Measurements from ENCODE around the gene TOP2B.

Gene TOP2B

DNA sequence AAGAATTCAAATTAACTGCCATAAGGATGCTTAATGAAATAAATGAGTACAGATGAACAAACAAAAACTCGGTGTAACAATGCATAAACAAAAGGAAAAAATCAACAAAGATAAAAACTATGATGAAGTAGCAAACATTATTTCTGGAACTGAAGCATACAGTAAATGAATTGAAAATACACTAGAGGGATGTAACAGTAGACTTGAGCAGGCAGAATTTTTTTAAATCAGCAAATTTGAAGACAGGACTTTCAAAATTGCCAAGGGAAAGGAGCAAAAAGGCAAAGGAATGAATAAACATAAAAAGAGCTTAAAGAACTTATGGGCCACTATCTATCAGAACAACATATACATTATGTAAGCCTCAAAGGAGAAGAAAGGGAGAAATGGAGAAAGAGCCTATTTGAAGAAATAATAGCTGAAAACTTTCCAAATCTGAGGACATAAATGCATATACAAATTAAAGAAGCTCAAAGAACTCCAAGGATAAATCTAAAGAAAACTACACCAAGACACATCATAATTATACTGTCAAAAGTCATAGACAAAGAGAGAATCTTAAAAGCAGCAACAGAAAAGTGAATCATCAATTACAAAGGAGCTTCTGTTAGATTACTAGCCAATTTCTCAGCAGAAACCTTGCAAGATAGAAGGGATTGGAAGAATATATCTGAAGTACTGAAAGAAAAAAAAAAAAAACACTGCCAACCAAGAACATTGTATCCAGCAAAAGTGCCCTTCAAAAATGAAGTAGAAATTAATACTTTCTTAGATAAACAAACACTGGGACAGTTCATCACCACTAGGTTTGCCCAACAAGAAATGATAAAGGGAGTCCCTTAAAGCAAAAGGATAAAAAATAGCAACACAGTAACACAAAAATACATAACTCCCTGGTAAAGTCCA lies 15.5 kb downstream of the TOP2B start:
- Histone ChIP-seq H3K4me1 (ENCODE audit: control insufficient read depth, insufficient read depth, low read length) (no peaks in the 10 kb centered on the region), H3K4me3 (ENCODE audit: low read length) (no peak overlapping the region), H3K27me3 (ENCODE audit: control insufficient read depth, insufficient read depth, low read length) (no peaks in the 10 kb centered on the region), H3K9ac (ENCODE audit: low read length) (no peak overlapping the region), H3K36me3 (ENCODE audit: control insufficient read depth, insufficient read depth, low read length) (no peaks in the 10 kb centered on the region), H3K9me3 (ENCODE audit: control insufficient read depth, low read length) (no peaks in the 10 kb centered on the region)

DNA sequence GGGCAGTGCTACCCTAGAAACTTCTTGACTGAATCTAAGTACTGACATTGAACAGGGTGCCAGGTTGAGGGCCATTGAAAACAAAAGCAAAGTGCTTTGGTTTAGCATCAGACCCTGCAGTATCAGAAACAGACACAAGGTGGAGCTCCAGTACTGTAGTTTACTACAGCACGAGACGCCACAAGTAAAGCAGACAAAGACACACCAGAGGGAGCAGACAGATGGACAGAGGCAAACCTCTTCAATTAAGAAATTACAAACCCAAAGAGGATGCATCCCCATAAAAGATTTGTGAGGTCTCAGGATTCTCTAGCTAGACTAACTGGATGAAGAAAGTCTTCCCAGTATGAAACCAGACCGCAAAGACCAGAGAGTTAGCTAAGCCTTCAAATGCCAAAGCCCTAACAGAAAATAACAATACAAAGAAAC lies 16.6 kb downstream of the TOP2B start:
- Histone ChIP-seq H3K9ac (ENCODE audit: low read length) (no peak overlapping the region), H3K36me3 (ENCODE audit: control insufficient read depth, insufficient read depth, low read length) (no peaks in the 10 kb centered on the region), H3K9me3 (ENCODE audit: control insufficient read depth, low read length) (no peaks in the 10 kb centered on the region)

DNA sequence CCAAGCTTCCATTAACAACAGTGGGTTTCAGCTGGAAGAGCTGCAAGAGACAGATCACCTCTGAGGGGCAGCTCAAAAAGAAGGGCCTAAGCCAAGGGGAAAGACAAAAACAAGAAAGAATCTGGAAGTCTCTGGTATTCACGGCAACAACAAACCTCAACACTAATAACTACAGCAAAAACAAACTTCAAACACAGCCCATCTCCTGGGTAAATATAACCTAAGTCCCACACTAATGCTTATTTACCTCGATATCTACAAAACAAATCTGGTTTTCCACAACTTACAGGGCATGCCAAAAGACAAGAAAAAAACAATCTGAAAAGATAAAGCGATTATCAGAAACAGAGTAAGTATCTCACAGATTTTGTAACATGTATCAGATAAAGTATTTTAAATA lies 29.7 kb downstream of the TOP2B start:
- H3K36me3 ChIP-seq (ENCODE audit: control insufficient read depth, insufficient read depth, low read length) = no peaks in the 10 kb centered on the region
- no peak overlapping the region for H3K9ac ChIP-seq (ENCODE audit: low read length)

More for the DNA sequence above, 16.6 kb downstream of the TOP2B start:
- Histone ChIP-seq H3K27me3 (ENCODE audit: control insufficient read depth, insufficient read depth, low read length) (no peaks in the 10 kb centered on the region), H3K4me1 (ENCODE audit: control insufficient read depth, insufficient read depth, low read length) (no peaks in the 10 kb centered on the region), H3K4me3 (ENCODE audit: low read length) (no peak overlapping the region)

DNA sequence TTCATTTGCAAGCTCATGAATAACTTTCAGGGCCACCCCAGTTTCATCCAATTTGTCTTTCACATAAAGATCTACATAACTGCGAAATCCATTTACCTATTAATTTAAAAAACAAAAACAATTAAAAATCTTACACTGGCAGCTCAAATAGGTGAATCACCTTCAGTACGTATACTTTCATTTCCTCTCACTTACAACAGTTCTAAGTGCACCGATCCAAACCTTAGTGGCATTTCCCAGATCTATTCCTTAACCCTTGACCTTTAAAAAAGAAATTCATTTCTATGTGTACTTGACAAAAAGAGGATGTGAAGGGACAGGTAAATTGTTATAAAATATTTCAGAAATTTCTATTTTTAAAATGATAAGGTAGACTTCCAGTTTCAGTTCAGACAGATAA lies 30.8 kb downstream of the TOP2B start:
- Histone ChIP-seq H3K4me1 (ENCODE audit: control insufficient read depth, insufficient read depth, low read length) (no peaks in the 10 kb centered on the region), H3K9me3 (ENCODE audit: control insufficient read depth, low read length) (no peaks in the 10 kb centered on the region), H3K36me3 (ENCODE audit: control insufficient read depth, insufficient read depth, low read length) (no peaks in the 10 kb centered on the region), H3K9ac (ENCODE audit: low read length) (no peak overlapping the region), H3K4me3 (ENCODE audit: low read length) (no peak overlapping the region), H3K27me3 (ENCODE audit: control insufficient read depth, insufficient read depth, low read length) (no peaks in the 10 kb centered on the region)

More for the DNA sequence above, 29.7 kb downstream of the TOP2B start:
- H3K27me3 ChIP-seq (ENCODE audit: control insufficient read depth, insufficient read depth, low read length) = no peaks in the 10 kb centered on the region
- no peaks in the 10 kb centered on the region for H3K9me3 ChIP-seq (ENCODE audit: control insufficient read depth, low read length)
- H3K4me1 ChIP-seq (ENCODE audit: control insufficient read depth, insufficient read depth, low read length) = no peaks in the 10 kb centered on the region
- no peak overlapping the region for H3K4me3 ChIP-seq (ENCODE audit: low read length)

DNA sequence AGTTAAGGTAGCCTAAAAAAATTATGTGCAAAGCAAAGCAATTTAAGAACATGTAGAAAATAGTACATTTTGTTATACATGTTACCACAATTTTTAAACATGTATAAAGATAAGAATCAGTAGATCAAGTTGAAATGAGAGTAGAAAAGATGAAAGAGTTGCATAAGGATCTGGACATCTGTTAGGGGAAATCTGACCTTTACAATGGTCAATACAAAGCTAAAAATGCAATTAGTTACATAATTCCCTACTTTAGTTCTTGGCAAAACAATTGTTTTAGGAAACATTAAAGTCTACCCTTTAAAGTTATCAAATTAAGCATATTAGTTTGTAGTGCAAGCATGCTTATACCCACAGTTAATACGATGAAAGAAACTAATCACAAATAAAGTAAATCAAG lies 32.7 kb downstream of the TOP2B start:
- H3K4me3 ChIP-seq (ENCODE audit: low read length) = no peak overlapping the region
- no peaks in the 10 kb centered on the region for H3K9me3 ChIP-seq (ENCODE audit: control insufficient read depth, low read length)
- no peaks in the 10 kb centered on the region for H3K36me3 ChIP-seq (ENCODE audit: control insufficient read depth, insufficient read depth, low read length)
- no peaks in the 10 kb centered on the region for H3K4me1 ChIP-seq (ENCODE audit: control insufficient read depth, insufficient read depth, low read length)
- no peaks in the 10 kb centered on the region for H3K27me3 ChIP-seq (ENCODE audit: control insufficient read depth, insufficient read depth, low read length)
- H3K9ac ChIP-seq (ENCODE audit: low read length) = no peak overlapping the region

DNA sequence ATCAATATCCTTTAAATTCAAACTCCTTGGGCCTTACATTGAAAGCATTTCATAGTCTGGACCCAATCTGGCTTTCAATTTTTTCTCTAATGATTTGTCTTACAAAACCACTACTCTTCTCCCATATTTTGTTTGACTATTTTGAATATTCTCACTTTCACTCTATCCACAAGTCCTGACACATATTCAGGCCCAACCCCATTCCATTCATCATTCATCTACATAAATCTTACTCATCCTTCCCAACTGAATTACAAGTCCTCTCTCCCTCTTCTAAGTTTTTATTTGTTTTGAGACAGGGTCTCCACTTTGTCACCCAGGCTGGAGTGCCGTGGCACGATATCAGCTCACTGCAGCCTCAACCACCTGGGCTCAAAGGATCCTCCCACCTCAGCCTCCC lies 43.6 kb downstream of the TOP2B start:
- H3K4me1 ChIP-seq (ENCODE audit: control insufficient read depth, insufficient read depth, low read length) = peaks cover 5% of the 10 kb centered on the region
- no peak overlapping the region for H3K9ac ChIP-seq (ENCODE audit: low read length)
- H3K36me3 ChIP-seq (ENCODE audit: control insufficient read depth, insufficient read depth, low read length) = no peaks in the 10 kb centered on the region
- H3K27me3 ChIP-seq (ENCODE audit: control insufficient read depth, insufficient read depth, low read length) = no peaks in the 10 kb centered on the region
- no peaks in the 10 kb centered on the region for H3K9me3 ChIP-seq (ENCODE audit: control insufficient read depth, low read length)
- no peak overlapping the region for H3K4me3 ChIP-seq (ENCODE audit: low read length)

DNA sequence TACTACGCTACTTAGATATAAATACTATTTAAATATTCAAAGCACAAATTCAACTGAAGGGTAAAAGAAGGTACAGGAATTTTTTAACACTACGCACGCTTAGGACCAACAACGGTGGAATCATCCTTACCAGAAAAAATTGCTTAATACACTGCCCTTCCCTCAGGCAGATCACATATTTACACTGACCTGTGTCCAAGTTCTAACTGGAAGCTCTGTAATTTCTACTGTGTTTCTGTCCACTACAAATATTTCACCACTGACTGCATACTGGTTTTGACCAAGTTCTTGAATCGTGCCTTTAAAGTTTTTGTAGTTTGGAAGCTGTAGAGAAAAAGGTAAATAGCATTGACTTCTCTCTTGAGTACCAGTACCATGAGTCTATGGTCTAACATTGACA lies 44.2 kb downstream of the TOP2B start:
- Histone ChIP-seq H3K27me3 (ENCODE audit: control insufficient read depth, insufficient read depth, low read length) (no peaks in the 10 kb centered on the region), H3K36me3 (ENCODE audit: control insufficient read depth, insufficient read depth, low read length) (no peaks in the 10 kb centered on the region), H3K4me1 (ENCODE audit: control insufficient read depth, insufficient read depth, low read length) (peaks cover 5% of the 10 kb centered on the region), H3K4me3 (ENCODE audit: low read length) (no peak overlapping the region), H3K9ac (ENCODE audit: low read length) (no peak overlapping the region), H3K9me3 (ENCODE audit: control insufficient read depth, low read length) (no peaks in the 10 kb centered on the region)

DNA sequence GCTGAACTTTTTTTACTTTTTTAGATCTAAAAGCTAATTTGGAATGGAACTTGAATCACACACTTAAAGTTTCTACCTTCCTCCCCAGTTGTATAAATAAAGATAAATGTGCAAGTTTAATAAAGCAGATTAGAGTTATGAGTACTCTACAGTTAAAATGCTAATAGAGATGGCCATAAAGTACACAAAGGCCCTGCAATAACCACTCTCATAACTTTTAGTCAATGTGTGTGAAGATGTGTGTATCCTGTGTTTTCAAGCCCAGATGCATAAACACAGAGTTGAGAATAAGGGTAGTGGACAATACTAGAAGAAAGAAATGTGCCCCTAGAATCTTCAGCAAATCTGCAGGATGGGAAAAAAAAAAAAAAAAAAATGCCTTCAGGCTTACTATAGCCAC lies 45.3 kb downstream of the TOP2B start:
- H3K9ac ChIP-seq (ENCODE audit: low read length) = no peak overlapping the region
- no peaks in the 10 kb centered on the region for H3K36me3 ChIP-seq (ENCODE audit: control insufficient read depth, insufficient read depth, low read length)
- H3K4me3 ChIP-seq (ENCODE audit: low read length) = no peak overlapping the region
- no peaks in the 10 kb centered on the region for H3K27me3 ChIP-seq (ENCODE audit: control insufficient read depth, insufficient read depth, low read length)
- no peaks in the 10 kb centered on the region for H3K9me3 ChIP-seq (ENCODE audit: control insufficient read depth, low read length)
- peaks cover 5% of the 10 kb centered on the region for H3K4me1 ChIP-seq (ENCODE audit: control insufficient read depth, insufficient read depth, low read length)

DNA sequence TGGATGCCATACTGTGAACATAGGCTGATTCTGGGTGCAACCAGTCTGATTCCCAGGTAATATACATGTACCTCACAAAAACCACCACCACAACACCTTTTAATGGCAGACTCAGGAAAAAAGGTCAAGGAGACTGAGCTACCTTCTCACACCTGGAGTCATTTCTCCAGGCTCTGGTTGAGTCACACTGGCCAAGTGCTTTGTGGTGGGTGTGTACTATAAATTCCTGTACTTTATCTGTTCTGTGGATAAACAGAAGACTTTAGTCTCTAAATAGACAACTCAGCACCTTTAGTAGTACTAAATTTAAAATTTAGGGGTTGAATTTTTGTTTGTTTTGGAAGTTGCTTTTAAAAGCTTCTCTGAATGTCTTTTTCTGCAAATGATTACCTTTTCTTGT lies 46.7 kb downstream of the TOP2B start:
- H3K27me3 ChIP-seq (ENCODE audit: control insufficient read depth, insufficient read depth, low read length) = no peaks in the 10 kb centered on the region
- H3K4me1 ChIP-seq (ENCODE audit: control insufficient read depth, insufficient read depth, low read length) = peaks cover 5% of the 10 kb centered on the region
- H3K9me3 ChIP-seq (ENCODE audit: control insufficient read depth, low read length) = no peaks in the 10 kb centered on the region
- no peak overlapping the region for H3K9ac ChIP-seq (ENCODE audit: low read length)
- no peaks in the 10 kb centered on the region for H3K36me3 ChIP-seq (ENCODE audit: control insufficient read depth, insufficient read depth, low read length)
- H3K4me3 ChIP-seq (ENCODE audit: low read length) = no peak overlapping the region

DNA sequence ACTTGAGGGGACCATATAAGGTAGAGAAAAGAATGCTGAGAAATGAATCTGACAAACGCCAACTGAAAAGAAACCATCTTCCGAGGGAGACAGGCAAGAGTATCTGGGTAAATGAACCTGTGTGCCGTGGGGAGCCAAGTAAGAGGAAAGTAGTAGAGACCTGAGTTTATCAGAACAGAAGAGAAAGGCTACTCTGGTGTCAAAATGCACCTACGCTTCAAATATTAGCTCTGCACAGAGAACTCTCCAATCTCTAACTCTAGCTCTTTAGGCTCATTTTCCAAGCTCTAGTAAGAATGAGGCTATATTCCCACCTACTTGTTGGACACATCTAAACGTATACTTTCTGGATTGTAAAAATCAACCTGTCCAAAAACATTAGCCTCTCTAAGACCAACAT lies 53.5 kb downstream of the TOP2B start:
- no peaks in the 10 kb centered on the region for H3K36me3 ChIP-seq (ENCODE audit: control insufficient read depth, insufficient read depth, low read length)
- H3K9ac ChIP-seq (ENCODE audit: low read length) = no peak overlapping the region
- H3K4me1 ChIP-seq (ENCODE audit: control insufficient read depth, insufficient read depth, low read length) = no peaks in the 10 kb centered on the region
- H3K4me3 ChIP-seq (ENCODE audit: low read length) = no peak overlapping the region
- no peaks in the 10 kb centered on the region for H3K9me3 ChIP-seq (ENCODE audit: control insufficient read depth, low read length)
- H3K27me3 ChIP-seq (ENCODE audit: control insufficient read depth, insufficient read depth, low read length) = no peaks in the 10 kb centered on the region

DNA sequence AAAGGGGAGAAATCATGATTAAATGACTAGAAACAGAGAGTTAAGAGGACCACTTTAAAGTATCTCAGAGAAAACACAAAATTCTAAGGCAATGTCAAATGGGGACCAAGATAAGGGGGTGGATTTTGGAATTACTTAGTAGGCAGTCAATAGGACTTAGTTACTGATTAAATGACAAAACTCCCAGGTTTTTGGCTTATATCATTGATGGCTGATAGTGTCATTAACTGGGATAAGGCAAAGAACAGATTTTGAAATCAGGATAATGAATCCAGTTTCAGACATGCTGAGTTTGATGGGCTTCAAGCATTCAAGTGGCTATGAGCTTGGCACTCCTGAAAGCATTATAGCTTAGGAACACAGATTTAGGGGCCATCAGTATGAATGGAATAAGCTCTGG lies 53.9 kb downstream of the TOP2B start:
- Histone ChIP-seq H3K9ac (ENCODE audit: low read length) (no peak overlapping the region), H3K36me3 (ENCODE audit: control insufficient read depth, insufficient read depth, low read length) (no peaks in the 10 kb centered on the region), H3K4me3 (ENCODE audit: low read length) (no peak overlapping the region), H3K4me1 (ENCODE audit: control insufficient read depth, insufficient read depth, low read length) (no peaks in the 10 kb centered on the region), H3K27me3 (ENCODE audit: control insufficient read depth, insufficient read depth, low read length) (no peaks in the 10 kb centered on the region), H3K9me3 (ENCODE audit: control insufficient read depth, low read length) (no peaks in the 10 kb centered on the region)

DNA sequence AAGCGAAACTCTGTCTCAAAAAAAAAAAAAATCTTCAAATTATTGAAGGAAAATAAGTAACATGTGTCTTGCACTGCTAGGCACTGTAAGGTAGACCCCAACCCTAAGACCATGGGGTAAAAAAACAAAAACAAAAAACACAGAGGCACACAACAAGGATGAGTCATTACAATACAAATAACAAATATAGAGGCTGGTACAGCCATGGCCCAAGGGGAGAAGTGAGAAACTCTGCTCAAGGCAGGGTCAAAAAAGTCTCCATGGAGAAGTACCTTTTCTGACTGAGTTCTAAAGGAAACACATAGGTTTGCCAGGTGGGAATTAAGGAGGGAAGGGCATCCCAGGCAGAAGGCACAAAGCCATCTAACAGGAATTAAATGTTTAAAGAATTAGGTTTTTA lies 54.5 kb downstream of the TOP2B start:
- Histone ChIP-seq H3K27me3 (ENCODE audit: control insufficient read depth, insufficient read depth, low read length) (no peaks in the 10 kb centered on the region), H3K9me3 (ENCODE audit: control insufficient read depth, low read length) (no peaks in the 10 kb centered on the region), H3K4me3 (ENCODE audit: low read length) (no peak overlapping the region), H3K9ac (ENCODE audit: low read length) (no peak overlapping the region), H3K36me3 (ENCODE audit: control insufficient read depth, insufficient read depth, low read length) (no peaks in the 10 kb centered on the region), H3K4me1 (ENCODE audit: control insufficient read depth, insufficient read depth, low read length) (no peaks in the 10 kb centered on the region)

Measured in mucosa of stomach (tissue), 1 donor.